NCI-H2171 treated with DMSO at 0.1 percent for 48 hours (cell line): ENCODE data around the gene SYP.
"Not testable (repeated sequence)": the region's sequence is repeated elsewhere in the genome, so short reads cannot be mapped to it uniquely, and the experiment has no call there.

Source experiments
- DNase-seq: peaks from one replicate; lab custom pipeline; 2025; lab: John Stamatoyannopoulos, UW

Gene SYP

GRCh38 chrX:49189606-49190005 lies 10.4 kb downstream of the SYP start:
- no peak for DNase-seq

GRCh38 chrX:49188468-49189076 lies 11.4 kb downstream of the SYP start:
- DNase-seq = no peak

- no peak for DNase-seq
Observed at GRCh38 chrX:49187526-49187925, 12.5 kb downstream of the SYP start.

GRCh38 chrX:49187028-49187394 lies 13.0 kb downstream of the SYP start:
- no peak for DNase-seq

GRCh38 chrX:49186125-49187027 lies 13.6 kb downstream of the SYP start, which contains the start of gene PRICKLE3:
Gene PRICKLE3, minus strand, starts transcription at chrX:49186373. Its CDS starts 76 bp downstream, at chrX:49186297.
- peak; percentile 52 for DNase-seq

GRCh38 chrX:49184294-49185281 lies 15.4 kb downstream of the SYP start:
- peak; percentile 91 for DNase-seq

GRCh38 chrX:49183701-49184281 lies 16.2 kb downstream of the SYP start:
- no peak for DNase-seq

GRCh38 chrX:49179358-49179757 lies 20.6 kb downstream of the SYP start:
- no peak for DNase-seq

GRCh38 chrX:49178537-49178936 lies 21.5 kb downstream of the SYP start:
- DNase-seq = no peak

- DNase-seq = no peak
Observed at GRCh38 chrX:49177873-49178480, 22.0 kb downstream of the SYP start.

- no peak for DNase-seq
Observed at GRCh38 chrX:49177338-49177833, 22.6 kb downstream of the SYP start.

GRCh38 chrX:49176421-49177326 lies 23.3 kb downstream of the SYP start:
- no peak for DNase-seq

GRCh38 chrX:49175435-49176274 lies 24.3 kb downstream of the SYP start:
- DNase-seq = no peak

- DNase-seq = no peak
Observed at GRCh38 chrX:49174723-49175122, 25.3 kb downstream of the SYP start.

GRCh38 chrX:49173544-49173943 lies 26.4 kb downstream of the SYP start:
- DNase-seq = not testable (repeated sequence)

GRCh38 chrX:49172280-49172780 lies 27.7 kb downstream of the SYP start:
- peak; percentile 57 for DNase-seq

- DNase-seq = peak; percentile 46
Observed at GRCh38 chrX:49171752-49172279, 28.2 kb downstream of the SYP start, which contains the start of gene PLP2. Gene PLP2, plus strand, starts transcription at chrX:49171898. Its CDS starts 103 bp downstream, at chrX:49172001.

- no peak for DNase-seq
Observed at GRCh38 chrX:49167740-49168108, 32.3 kb downstream of the SYP start.
